Measurements from ENCODE around the gene MAP7. TPM values are rescaled to one million over a fixed set of nuclear protein-coding genes. Genes with fewer than 3 reads are reported as not detected.

The MAP7 gene
- total RNA-seq, 4 donors from 2014 or later: 18.3 to 33.0 (median 28.2) TPM

GRCh38 chr6:136360783-136361182 lies 189.4 kb downstream of the MAP7 start:
- DNase-seq: no peak
- H3K36me3 ChIP-seq: peaks cover 0 to 89% (median 0%) of the 10 kb centered on the region in 3 donors
- 96% methylated on average over 16 of the region's 30 CpGs; no CpG with 5 or more reads in 1 of the 2 donors for WGBS, 2 donors
- no peaks in the 10 kb centered on the region for H3K9me3 ChIP-seq
- H3K27me3 ChIP-seq: no peaks in the 10 kb centered on the region
- H3K27ac ChIP-seq: no peak overlapping the region
- intact Hi-C loops (cut with DNase I): no loop called here
- H3K4me3 ChIP-seq: no peak overlapping the region
- H3K4me1 ChIP-seq: no peaks in the 10 kb centered on the region
- no peak for TF ChIP-seq POLR2A (IDR thresholded peaks at IDR 0.05)
- TF ChIP-seq CTCF (IDR thresholded peaks at IDR 0.05): no peak

- Histone ChIP-seq H3K36me3 (peaks cover 0 to 88% (median 0%) of the 10 kb centered on the region in 3 donors), H3K4me1 (no peaks in the 10 kb centered on the region), H3K27ac (no peak overlapping the region), H3K27me3 (no peaks in the 10 kb centered on the region), H3K4me3 (no peak overlapping the region), H3K9me3 (no peaks in the 10 kb centered on the region)
- intact Hi-C loops (cut with DNase I): no loop called here
- WGBS, 2 donors: 80 to 88% methylated on average over 6 of the region's 6 CpGs
- TF ChIP-seq POLR2A (IDR thresholded peaks at IDR 0.05) (no peak), CTCF (IDR thresholded peaks at IDR 0.05) (no peak)
- DNase-seq: no peak
Measured at GRCh38 chr6:136359851-136360250, 190.4 kb downstream of the MAP7 start.

- Histone ChIP-seq H3K27me3 (no peaks in the 10 kb centered on the region), H3K4me1 (no peaks in the 10 kb centered on the region), H3K9me3 (no peaks in the 10 kb centered on the region), H3K4me3 (no peak overlapping the region), H3K36me3 (peaks cover 0 to 54% (median 0%) of the 10 kb centered on the region in 3 donors), H3K27ac (no peak overlapping the region)
- TF ChIP-seq CTCF (IDR thresholded peaks at IDR 0.05) (no peak), POLR2A (IDR thresholded peaks at IDR 0.05) (no peak)
- no peak for DNase-seq
- intact Hi-C loops (cut with DNase I): no loop called here
- WGBS, 2 donors: 13 to 27% methylated on average over 2 of the region's 2 CpGs
Measured at GRCh38 chr6:136351518-136352110, 198.6 kb downstream of the MAP7 start.

- peaks cover 0 to 52% (median 0%) of the 10 kb centered on the region in 3 donors for H3K36me3 ChIP-seq
- no peaks in the 10 kb centered on the region for H3K4me1 ChIP-seq
- H3K27me3 ChIP-seq: no peaks in the 10 kb centered on the region
- H3K27ac ChIP-seq: no peak overlapping the region
- TF ChIP-seq CTCF (IDR thresholded peaks at IDR 0.05) (no peak), POLR2A (IDR thresholded peaks at IDR 0.05) (no peak)
- DNase-seq: no peak
- 73 to 74% methylated on average over 3 of the region's 3 CpGs for WGBS, 2 donors
- H3K4me3 ChIP-seq: no peak overlapping the region
- no peaks in the 10 kb centered on the region for H3K9me3 ChIP-seq
- intact Hi-C loops (cut with DNase I): no loop called here
Measured at GRCh38 chr6:136350914-136351313, 199.3 kb downstream of the MAP7 start.

GRCh38 chr6:136347847-136348246 lies 202.4 kb downstream of the MAP7 start:
- Histone ChIP-seq H3K36me3 (peaks cover 0 to 53% (median 0%) of the 10 kb centered on the region in 3 donors), H3K27me3 (no peaks in the 10 kb centered on the region), H3K9me3 (no peaks in the 10 kb centered on the region), H3K4me3 (no peak overlapping the region), H3K4me1 (no peaks in the 10 kb centered on the region), H3K27ac (no peak overlapping the region)
- TF ChIP-seq CTCF (IDR thresholded peaks at IDR 0.05) (no peak), POLR2A (IDR thresholded peaks at IDR 0.05) (no peak)
- 14 to 51% methylated on average over 2 of the region's 2 CpGs for WGBS, 2 donors
- DNase-seq: no peak
- intact Hi-C loops (cut with DNase I): no loop called here

Measured in esophagus squamous epithelium (tissue), 5 donors.